Activated CD4-positive, alpha-beta memory T cell treated with anti-CD3 and anti-CD28 coated beads for 36 hours (primary cell): Measurements from ENCODE around the gene LEKR1. TPM values are rescaled to one million over a fixed set of nuclear protein-coding genes. Genes with fewer than 3 reads are reported as not detected.

ENCODE experiments used
- CTCF ChIA-PET: fragments of 350-600 bp; sonication (Branson Sonifier 250); formaldehyde crosslinking; loops from one replicate; lab custom pipeline; 2021; ENCODE audit warnings: antibody characterized with exemption, inconsistent platforms; lab: Charles Lee
- POLR2A ChIA-PET: fragments of 350-600 bp; sonication (Branson Sonifier 250); formaldehyde crosslinking; loops from one replicate; lab custom pipeline; 2021; ENCODE audit warnings: antibody characterized with exemption; lab: Charles Lee
- DNase-seq: peaks from one replicate; pipeline ENCODE4 v3.0.0-alpha.2; 2020
- H3K27ac Mint-ChIP-seq: one replicate; pipeline ENCODE4 v1.8.0; 2021; ENCODE audit warnings: mixed read lengths
- H3K27me3 Mint-ChIP-seq: one replicate; pipeline ENCODE4 v1.8.0; 2021; ENCODE audit warnings: mixed read lengths
- H3K36me3 Mint-ChIP-seq: one replicate; pipeline ENCODE4 v1.8.0; 2021; ENCODE audit warnings: mixed read lengths
- H3K4me1 Mint-ChIP-seq: one replicate; pipeline ENCODE4 v1.8.0; 2021; ENCODE audit warnings: low read depth, mixed read lengths
- H3K4me3 Mint-ChIP-seq: one replicate; pipeline ENCODE4 v1.8.0; 2021; ENCODE audit warnings: mild to moderate bottlenecking, mixed read lengths
- H3K9me3 Mint-ChIP-seq: one replicate; pipeline ENCODE4 v1.8.0; 2021; ENCODE audit warnings: mixed read lengths
- intact Hi-C: fragments of 100-400 bp; cut with micrococcal nuclease; formaldehyde crosslinking; loops from one replicate; pipeline ENCODE4 v1.15.1; 2023
- total RNA-seq, 2 experiments: library from RNA; stranded (reverse); gene quantifications; one replicate each; pipeline ENCODE4 v1.2.3, GENCODE V29; 2021

Gene LEKR1
- total RNA-seq, 2 experiments from 2014 or later: 0.56 to 0.59 TPM

DNA sequence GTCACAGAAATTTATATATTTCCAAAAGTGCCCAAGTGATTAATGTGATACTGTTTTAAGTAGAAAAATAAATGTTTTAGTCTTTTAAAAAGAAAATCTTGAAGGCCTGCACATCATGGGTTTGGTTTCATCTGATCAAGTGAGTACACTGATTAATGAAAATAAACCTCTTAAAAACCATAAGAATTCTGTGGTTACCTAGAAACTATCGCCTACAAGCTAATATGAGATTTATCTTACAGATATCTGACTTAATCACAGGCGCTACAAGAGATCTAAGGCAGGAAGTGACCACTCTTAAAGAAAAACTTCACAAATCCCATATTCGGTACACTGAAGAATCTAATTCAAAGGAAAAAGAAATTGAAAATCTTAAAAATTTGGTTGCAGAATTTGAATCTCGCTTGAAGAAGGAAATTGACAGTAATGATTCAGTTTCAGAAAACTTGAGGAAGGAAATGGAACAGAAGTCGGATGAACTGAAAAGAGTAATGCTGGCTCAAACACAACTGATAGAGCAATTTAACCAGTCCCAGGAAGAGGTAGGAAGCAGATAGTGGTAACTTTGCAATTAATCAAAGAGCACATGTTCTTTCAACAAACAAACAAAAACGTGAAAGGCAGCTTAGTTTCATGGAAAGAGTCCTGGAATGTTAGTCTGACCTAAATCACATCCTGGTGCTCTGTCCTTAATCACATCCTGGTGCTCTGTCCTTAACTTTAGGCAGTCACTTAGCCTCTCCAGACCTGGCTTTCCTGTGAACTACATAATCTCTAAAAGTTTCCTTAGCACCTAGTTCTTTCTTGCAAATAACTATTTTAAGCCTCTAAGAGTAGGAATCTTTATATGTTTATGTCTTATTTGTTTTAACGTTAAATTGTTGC, 201.9 kb downstream of the LEKR1 start:
- no peak overlapping the region for H3K27ac Mint-ChIP-seq
- peaks cover 3% of the 10 kb centered on the region for H3K27me3 Mint-ChIP-seq
- POLR2A ChIA-PET: no interaction called here
- no peak overlapping the region for H3K4me3 Mint-ChIP-seq
- no peaks in the 10 kb centered on the region for H3K9me3 Mint-ChIP-seq
- CTCF ChIA-PET: interaction anchor here (0.5 kb wide), 1 partner anchor 90 kb away, joined by 3 read pairs; no protein-coding TSS in a partner anchor
- H3K36me3 Mint-ChIP-seq: no peaks in the 10 kb centered on the region
- intact Hi-C loops: no loop called here
- H3K4me1 Mint-ChIP-seq: peaks cover 4% of the 10 kb centered on the region
- no peak for DNase-seq

DNA sequence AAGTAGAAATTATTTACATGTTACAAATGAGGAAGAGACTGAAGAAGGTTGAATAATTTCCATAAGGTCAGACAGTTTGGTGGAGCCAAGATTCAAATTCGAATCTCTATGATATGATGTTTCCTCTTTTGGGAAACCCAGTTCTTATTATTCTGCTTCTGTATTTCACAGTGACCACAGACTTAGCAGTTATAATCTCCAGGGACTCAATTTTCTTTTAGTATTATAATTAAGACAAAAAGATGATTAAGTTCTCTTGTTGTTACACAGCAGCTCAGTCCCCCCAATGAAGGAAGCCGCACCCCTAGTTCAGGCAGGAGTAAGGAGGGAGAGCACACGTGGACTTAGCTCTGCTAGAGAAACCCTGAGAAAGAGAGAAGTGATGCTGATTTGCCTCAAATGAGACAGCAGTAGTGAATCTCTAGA, 203.2 kb downstream of the LEKR1 start:
- Mint-ChIP-seq H3K4me1 (peaks cover 4% of the 10 kb centered on the region), H3K27ac (no peak overlapping the region), H3K36me3 (no peaks in the 10 kb centered on the region), H3K27me3 (peaks cover 3% of the 10 kb centered on the region), H3K4me3 (no peak overlapping the region), H3K9me3 (no peaks in the 10 kb centered on the region)
- no peak for DNase-seq
- POLR2A ChIA-PET: no interaction called here
- intact Hi-C loops: no loop called here
- CTCF ChIA-PET: no interaction called here

GRCh38 chr3:157030712-157031111, 204.6 kb downstream of the LEKR1 start:
- Mint-ChIP-seq H3K36me3 (no peaks in the 10 kb centered on the region), H3K27me3 (peaks cover 3% of the 10 kb centered on the region), H3K4me3 (no peak overlapping the region), H3K27ac (no peak overlapping the region), H3K9me3 (no peaks in the 10 kb centered on the region), H3K4me1 (peaks cover 4% of the 10 kb centered on the region)
- intact Hi-C loops: no loop called here
- POLR2A ChIA-PET: no interaction called here
- no peak for DNase-seq
- CTCF ChIA-PET: no interaction called here

DNA sequence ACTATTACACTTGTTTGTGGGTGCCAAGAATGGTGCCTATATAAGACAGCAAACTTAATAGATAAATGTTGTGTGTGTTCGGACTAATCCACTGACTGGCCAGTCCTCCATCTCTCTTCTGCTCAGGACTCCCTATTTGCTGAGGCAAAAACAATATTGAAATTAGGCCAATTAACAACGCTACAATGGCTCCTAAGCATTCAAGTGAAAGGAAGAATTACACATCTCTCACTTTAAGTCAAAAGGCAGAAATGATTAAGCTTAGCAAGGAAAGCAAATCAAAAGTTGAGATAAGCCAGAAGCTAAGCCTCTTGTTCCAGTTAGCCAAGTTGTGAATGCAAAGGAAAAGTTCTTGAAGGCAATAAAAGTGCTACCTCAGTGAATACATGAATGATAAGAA, 206.8 kb downstream of the LEKR1 start:
- intact Hi-C loops: no loop called here
- peaks cover 3% of the 10 kb centered on the region for H3K4me1 Mint-ChIP-seq
- no peak for DNase-seq
- no peak overlapping the region for H3K27ac Mint-ChIP-seq
- no peak overlapping the region for H3K4me3 Mint-ChIP-seq
- ChIA-PET CTCF (no interaction called here), POLR2A (interaction anchor here (1.3 kb wide), 1 partner anchor 56 kb away, joined by 4 read pairs; no protein-coding TSS in a partner anchor)
- H3K9me3 Mint-ChIP-seq: no peaks in the 10 kb centered on the region
- peaks cover 6% of the 10 kb centered on the region for H3K27me3 Mint-ChIP-seq
- H3K36me3 Mint-ChIP-seq: no peaks in the 10 kb centered on the region

DNA sequence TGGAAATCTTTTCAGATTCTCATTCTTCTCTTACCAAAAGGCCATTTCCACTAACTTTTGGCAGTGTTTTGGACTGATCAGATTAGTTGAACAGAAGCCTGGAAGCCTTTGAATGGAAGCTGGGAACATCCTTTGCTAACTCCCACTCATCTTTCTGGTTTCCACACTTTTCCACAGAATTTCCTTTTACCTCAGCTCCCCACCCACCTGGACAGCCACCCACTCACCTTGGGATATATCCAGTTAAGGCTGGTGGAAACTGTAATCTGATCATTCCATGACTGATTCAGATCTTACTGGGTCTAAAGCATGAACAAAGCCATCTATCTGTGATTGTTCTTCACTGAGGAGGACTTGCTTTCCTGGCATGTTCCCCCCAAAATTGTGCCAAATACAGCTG, 214.3 kb downstream of the LEKR1 start:
- no peaks in the 10 kb centered on the region for H3K9me3 Mint-ChIP-seq
- intact Hi-C loops: no loop called here
- POLR2A ChIA-PET: no interaction called here
- peaks cover 8% of the 10 kb centered on the region for H3K27me3 Mint-ChIP-seq
- H3K4me1 Mint-ChIP-seq: no peaks in the 10 kb centered on the region
- H3K27ac Mint-ChIP-seq: no peak overlapping the region
- DNase-seq: no peak
- CTCF ChIA-PET: no interaction called here
- no peaks in the 10 kb centered on the region for H3K36me3 Mint-ChIP-seq
- H3K4me3 Mint-ChIP-seq: no peak overlapping the region

DNA sequence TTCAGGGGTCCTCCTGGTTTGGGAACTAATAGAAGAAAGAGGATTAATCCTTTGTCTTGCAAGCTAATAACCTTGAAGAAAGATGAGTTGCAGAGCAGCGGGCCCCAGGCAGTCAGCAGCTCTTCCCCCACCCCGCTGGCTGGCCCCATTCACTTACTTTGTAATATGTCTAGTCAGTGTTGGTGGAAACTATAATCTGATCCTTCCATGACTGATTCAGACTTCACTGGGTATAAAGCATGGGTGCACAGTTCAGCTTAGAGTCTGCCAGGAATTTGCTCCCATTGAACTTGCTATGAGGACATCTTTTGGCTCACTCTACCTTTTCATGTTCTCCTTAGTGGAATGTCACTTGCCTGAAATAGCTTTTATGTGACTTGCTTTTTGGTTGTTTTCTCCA, 216.1 kb downstream of the LEKR1 start:
- ChIA-PET POLR2A (no interaction called here), CTCF (no interaction called here)
- Mint-ChIP-seq H3K4me1 (no peaks in the 10 kb centered on the region), H3K9me3 (no peaks in the 10 kb centered on the region), H3K27me3 (peaks cover 10% of the 10 kb centered on the region), H3K36me3 (no peaks in the 10 kb centered on the region), H3K27ac (no peak overlapping the region), H3K4me3 (no peak overlapping the region)
- no peak for DNase-seq
- intact Hi-C loops: no loop called here

GRCh38 chr3:157043771-157044170, 217.6 kb downstream of the LEKR1 start:
- no peak for DNase-seq
- Mint-ChIP-seq H3K9me3 (no peaks in the 10 kb centered on the region), H3K27me3 (peaks cover 5% of the 10 kb centered on the region), H3K27ac (no peak overlapping the region), H3K36me3 (no peaks in the 10 kb centered on the region), H3K4me3 (no peak overlapping the region), H3K4me1 (no peaks in the 10 kb centered on the region)
- ChIA-PET CTCF (no interaction called here), POLR2A (no interaction called here)
- intact Hi-C loops: no loop called here

GRCh38 chr3:157045238-157045850, 219.2 kb downstream of the LEKR1 start:
- H3K4me1 Mint-ChIP-seq: no peaks in the 10 kb centered on the region
- H3K27me3 Mint-ChIP-seq: peaks cover 3% of the 10 kb centered on the region
- intact Hi-C loops: no loop called here
- no peak overlapping the region for H3K4me3 Mint-ChIP-seq
- H3K27ac Mint-ChIP-seq: no peak overlapping the region
- H3K9me3 Mint-ChIP-seq: no peaks in the 10 kb centered on the region
- ChIA-PET POLR2A (no interaction called here), CTCF (no interaction called here)
- no peaks in the 10 kb centered on the region for H3K36me3 Mint-ChIP-seq
- no peak for DNase-seq

DNA sequence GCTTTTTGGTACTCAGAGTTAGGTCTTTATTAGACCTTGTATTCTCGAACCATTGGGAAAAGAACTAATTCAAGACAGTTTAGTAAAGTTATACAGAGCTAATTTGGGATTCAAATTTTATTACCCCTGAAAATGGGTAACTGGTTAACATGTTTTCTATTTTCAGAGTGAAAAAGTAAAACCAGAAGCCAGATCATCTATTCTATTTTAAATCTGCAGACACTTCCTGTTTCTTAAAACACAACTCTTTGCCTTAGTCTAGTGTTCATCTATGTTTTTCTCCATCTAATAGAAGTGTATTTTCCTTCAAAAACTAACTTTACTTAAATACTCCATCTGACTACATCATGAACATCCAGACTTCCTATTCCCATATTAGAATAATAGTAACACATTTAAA, 220.4 kb downstream of the LEKR1 start:
- no peak for DNase-seq

DNA sequence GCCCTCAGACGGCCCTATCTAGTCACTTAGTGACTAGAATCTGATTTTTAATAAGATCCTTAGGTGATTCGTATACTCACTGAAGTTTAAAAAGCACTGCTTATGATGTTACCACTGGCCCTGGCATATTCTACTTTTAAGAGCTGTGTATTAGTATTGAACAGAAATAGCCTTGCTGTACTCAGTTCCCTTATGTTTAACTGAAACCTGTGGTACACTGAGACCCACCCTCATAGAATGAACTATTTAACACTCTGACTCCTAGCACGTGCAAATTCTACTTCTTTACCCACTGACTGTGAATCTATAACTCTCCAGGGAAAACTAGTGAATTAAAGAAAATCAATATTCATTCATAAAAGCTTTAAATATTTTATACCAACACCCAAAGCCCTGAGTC, 224.9 kb downstream of the LEKR1 start:
- Mint-ChIP-seq H3K4me3 (no peak overlapping the region), H3K9me3 (no peaks in the 10 kb centered on the region), H3K27ac (no peak overlapping the region), H3K36me3 (no peaks in the 10 kb centered on the region), H3K4me1 (no peaks in the 10 kb centered on the region), H3K27me3 (peaks cover 13% of the 10 kb centered on the region)
- ChIA-PET POLR2A (no interaction called here), CTCF (no interaction called here)
- no peak for DNase-seq
- intact Hi-C loops: no loop called here

More for the DNA sequence above, 220.4 kb downstream of the LEKR1 start:
- Mint-ChIP-seq H3K4me1 (no peaks in the 10 kb centered on the region), H3K4me3 (no peak overlapping the region), H3K27ac (no peak overlapping the region), H3K9me3 (no peaks in the 10 kb centered on the region), H3K27me3 (peaks cover 4% of the 10 kb centered on the region), H3K36me3 (no peaks in the 10 kb centered on the region)
- POLR2A ChIA-PET: no interaction called here
- intact Hi-C loops: no loop called here
- CTCF ChIA-PET: no interaction called here

- H3K36me3 Mint-ChIP-seq: no peaks in the 10 kb centered on the region
- no peak for DNase-seq
- no peaks in the 10 kb centered on the region for H3K9me3 Mint-ChIP-seq
- no peaks in the 10 kb centered on the region for H3K4me1 Mint-ChIP-seq
- intact Hi-C loops: no loop called here
- POLR2A ChIA-PET: no interaction called here
- CTCF ChIA-PET: interaction anchor here (0.7 kb wide), 1 partner anchor 54 kb away, joined by 3 read pairs; no protein-coding TSS in a partner anchor
- no peak overlapping the region for H3K4me3 Mint-ChIP-seq
- H3K27ac Mint-ChIP-seq: no peak overlapping the region
- peaks cover 13% of the 10 kb centered on the region for H3K27me3 Mint-ChIP-seq
Observed at GRCh38 chr3:157051591-157051990, 225.4 kb downstream of the LEKR1 start.

DNA sequence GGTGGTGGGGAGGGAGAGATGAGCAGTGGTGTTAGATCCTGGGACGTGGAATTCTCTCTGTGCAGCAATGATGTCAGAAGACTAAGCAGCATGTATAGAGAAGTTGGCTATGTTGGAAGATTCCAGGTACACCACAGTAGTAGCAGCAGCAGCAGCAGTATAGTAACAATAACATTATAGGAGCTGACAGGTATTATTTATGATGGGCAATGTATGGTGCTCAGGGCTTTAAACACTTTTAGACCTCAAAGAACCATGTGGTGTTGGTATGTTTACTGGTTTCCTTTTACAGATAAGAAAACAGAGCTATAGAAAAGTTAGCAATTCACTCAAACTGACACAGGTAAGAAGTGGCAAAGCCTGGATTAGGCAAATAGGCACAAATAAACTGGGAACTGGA, 229.9 kb downstream of the LEKR1 start:
- ChIA-PET CTCF (no interaction called here), POLR2A (no interaction called here)
- Mint-ChIP-seq H3K27ac (no peak overlapping the region), H3K36me3 (no peaks in the 10 kb centered on the region), H3K9me3 (no peaks in the 10 kb centered on the region), H3K27me3 (peaks cover 13% of the 10 kb centered on the region), H3K4me3 (no peak overlapping the region), H3K4me1 (peaks cover 8% of the 10 kb centered on the region)
- no peak for DNase-seq
- intact Hi-C loops: no loop called here
